ENCODE measurements around the gene UBE2S. TPM values are rescaled to one million over a fixed set of nuclear protein-coding genes. Genes with fewer than 3 reads are reported as not detected.

Gene UBE2S
- total RNA-seq, 4 donors from 2014 or later: 7.4 to 25.6 (median 13.0) TPM

- no peak for DNase-seq (ENCODE audit: low spot score)
- TF ChIP-seq CTCF (IDR thresholded peaks at IDR 0.05): no peak
- ATAC-seq (ENCODE audit: low FRiP score): no peak
Observed at GRCh38 chr19:55372316-55373081, 35.1 kb downstream of the UBE2S start.

- DNase-seq (ENCODE audit: low spot score) (no peak), ATAC-seq (ENCODE audit: low FRiP score) (no peak)
- no peak for TF ChIP-seq CTCF (IDR thresholded peaks at IDR 0.05)
Observed at GRCh38 chr19:55370305-55370988, 37.1 kb downstream of the UBE2S start, which contains the start of gene IL11. Gene IL11 (minus strand): TSS chr19:55370463. CDS start chr19:55370310, 153 bp downstream.

GRCh38 chr19:55369653-55370304 is 37.8 kb downstream of the UBE2S start:
- TF ChIP-seq CTCF (IDR thresholded peaks at IDR 0.05): no peak
- peak; percentile 46 for ATAC-seq (ENCODE audit: low FRiP score)
- no peak for DNase-seq (ENCODE audit: low spot score)

GRCh38 chr19:55368701-55369563 is 38.7 kb downstream of the UBE2S start:
- DNase-seq (ENCODE audit: low spot score) (no peak), ATAC-seq (ENCODE audit: low FRiP score) (peak; percentile 74)
- TF ChIP-seq CTCF (IDR thresholded peaks at IDR 0.05): no peak

- no peak for DNase-seq (ENCODE audit: low spot score)
- ATAC-seq (ENCODE audit: low FRiP score): no peak
Observed at GRCh38 chr19:55368106-55368505, 39.5 kb downstream of the UBE2S start.

More at GRCh38 chr19:55368106-55368505, 39.5 kb downstream of the UBE2S start:
- TF ChIP-seq CTCF (IDR thresholded peaks at IDR 0.05): no peak
